Spleen (tissue), 7 donors: Measurements from ENCODE around the gene SEMA5A.

ENCODE experiments used
- CTCF ChIP-seq, 11 experiments: fragments of 200-600 bp in 7 of 11; fragments of 450-650 bp in 4 of 11; sonication (generic) in 4 of 11; IDR thresholded peaks in 8 of 11; conservative IDR thresholded peaks in 3 of 11; 1 replicate in 7 of 11; 2 replicates in 4 of 11; pipeline versions ENCODE4 v1.4.0 to v1.8.0; 2016 to 2021; ENCODE audit warnings: antibody characterized with exemption in 11 of 11, inconsistent platforms in 4 of 11, mild to moderate bottlenecking in 1 of 11
- POLR2AphosphoS5 ChIP-seq, 3 donors: sonication (generic); formaldehyde crosslinking; IDR thresholded peaks; one replicate each; pipeline ENCODE4 v1.5.1; 2017; ENCODE audit warnings: antibody characterized with exemption in 3 of 3
- donor health status: DM: no; HTN: no; CAD: no; lungs with moderate emphysema.
- donor health status: DM: no; HTN: no; CAD: no.
- donor health status: DM: no; HTN: no; CAD: no.

- TF ChIP-seq CTCF (IDR thresholded peaks at IDR 0.05 in 8 of 11, conservative IDR thresholded peaks at IDR 0.05 in 3 of 11) = no peak
- TF ChIP-seq POLR2AphosphoS5 (IDR thresholded peaks at IDR 0.05) = no peak
Observed at GRCh38 chr5:9439531-9440292, 106.2 kb downstream of the SEMA5A start.
